ENCODE measurements around the gene ALDOB. TPM values are rescaled to one million over a fixed set of nuclear protein-coding genes. Genes with fewer than 3 reads are reported as not detected.

Gene ALDOB
- total RNA-seq, 4 donors from 2014 or later, result 1.1 to 43.3 (median 2.0) TPM

- TF ChIP-seq, protein P1, sequence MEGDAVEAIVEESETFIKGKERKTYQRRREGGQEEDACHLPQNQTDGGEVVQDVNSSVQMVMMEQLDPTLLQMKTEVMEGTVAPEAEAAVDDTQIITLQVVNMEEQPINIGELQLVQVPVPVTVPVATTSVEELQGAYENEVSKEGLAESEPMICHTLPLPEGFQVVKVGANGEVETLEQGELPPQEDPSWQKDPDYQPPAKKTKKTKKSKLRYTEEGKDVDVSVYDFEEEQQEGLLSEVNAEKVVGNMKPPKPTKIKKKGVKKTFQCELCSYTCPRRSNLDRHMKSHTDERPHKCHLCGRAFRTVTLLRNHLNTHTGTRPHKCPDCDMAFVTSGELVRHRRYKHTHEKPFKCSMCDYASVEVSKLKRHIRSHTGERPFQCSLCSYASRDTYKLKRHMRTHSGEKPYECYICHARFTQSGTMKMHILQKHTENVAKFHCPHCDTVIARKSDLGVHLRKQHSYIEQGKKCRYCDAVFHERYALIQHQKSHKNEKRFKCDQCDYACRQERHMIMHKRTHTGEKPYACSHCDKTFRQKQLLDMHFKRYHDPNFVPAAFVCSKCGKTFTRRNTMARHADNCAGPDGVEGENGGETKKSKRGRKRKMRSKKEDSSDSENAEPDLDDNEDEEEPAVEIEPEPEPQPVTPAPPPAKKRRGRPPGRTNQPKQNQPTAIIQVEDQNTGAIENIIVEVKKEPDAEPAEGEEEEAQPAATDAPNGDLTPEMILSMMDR (IDR thresholded peaks at IDR 0.05), result no peak
- TF ChIP-seq POLR2AphosphoS5 (IDR thresholded peaks at IDR 0.05) (no peak), POLR2A (IDR thresholded peaks at IDR 0.05) (no peak), EP300 (IDR thresholded peaks at IDR 0.05) (no peak)
- Histone ChIP-seq H3K27ac (no peak overlapping the region), H3K4me3 (no peak overlapping the region), H3K9me3 (peaks cover 9% of the 10 kb centered on the region), H3K4me1 (no peaks in the 10 kb centered on the region), H3K36me3 (no peaks in the 10 kb centered on the region), H3K27me3 (no peaks in the 10 kb centered on the region)
- DNase-seq (ENCODE audit: low spot score in 2 of 2), result no peak
- 86% methylated on average over 2 of the region's 2 CpGs for WGBS
These were observed 52.2 kb downstream of the ALDOB start for GRCh38 chr9:101383361-101383760.

GRCh38 chr9:101381833-101382342, 53.7 kb downstream of the ALDOB start:
- H3K27ac ChIP-seq, result no peak overlapping the region
- 93% methylated on average over 2 of the region's 2 CpGs for WGBS
- H3K4me1 ChIP-seq, result no peaks in the 10 kb centered on the region
- H3K27me3 ChIP-seq, result no peaks in the 10 kb centered on the region
- H3K4me3 ChIP-seq, result no peak overlapping the region
- TF ChIP-seq EP300 (IDR thresholded peaks at IDR 0.05) (no peak), POLR2AphosphoS5 (IDR thresholded peaks at IDR 0.05) (no peak), POLR2A (IDR thresholded peaks at IDR 0.05) (no peak)
- TF ChIP-seq, protein P1 (IDR thresholded peaks at IDR 0.05), result no peak
- DNase-seq (ENCODE audit: low spot score in 2 of 2), result no peak
- H3K36me3 ChIP-seq, result no peaks in the 10 kb centered on the region
- peaks cover 9% of the 10 kb centered on the region for H3K9me3 ChIP-seq

- Histone ChIP-seq H3K9me3 (peaks cover 9% of the 10 kb centered on the region), H3K4me3 (no peak overlapping the region), H3K36me3 (no peaks in the 10 kb centered on the region), H3K27ac (no peak overlapping the region), H3K4me1 (no peaks in the 10 kb centered on the region), H3K27me3 (no peaks in the 10 kb centered on the region)
- DNase-seq (ENCODE audit: low spot score in 2 of 2), result no peak
- WGBS, result 96% methylated on average over 3 of the region's 3 CpGs
- TF ChIP-seq, protein P1 (IDR thresholded peaks at IDR 0.05), result no peak
- TF ChIP-seq POLR2AphosphoS5 (IDR thresholded peaks at IDR 0.05) (no peak), EP300 (IDR thresholded peaks at IDR 0.05) (no peak), POLR2A (IDR thresholded peaks at IDR 0.05) (no peak)
These were observed 54.5 kb downstream of the ALDOB start for GRCh38 chr9:101381118-101381517.

DNA sequence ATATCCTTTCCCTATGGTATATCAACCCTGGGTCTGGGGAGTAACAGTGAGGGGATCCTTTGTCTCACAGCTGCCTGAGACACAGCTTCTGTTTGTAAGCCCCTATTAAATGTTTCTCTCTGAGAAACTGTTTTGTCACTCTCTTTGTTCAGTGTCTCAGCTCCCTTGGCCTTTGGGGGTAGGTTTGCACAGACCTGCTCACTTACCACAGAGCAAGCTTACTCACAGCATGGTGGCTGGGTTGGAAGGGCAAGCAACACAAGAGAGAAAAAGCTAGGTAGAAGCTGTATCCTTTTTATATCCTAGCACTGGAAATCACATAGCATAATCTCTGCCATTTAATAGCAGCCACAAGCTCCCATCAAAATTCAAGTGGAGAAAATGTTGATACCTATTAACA, 55.3 kb downstream of the ALDOB start:
- Histone ChIP-seq H3K27ac (no peak overlapping the region), H3K4me3 (no peak overlapping the region), H3K9me3 (peaks cover 8% of the 10 kb centered on the region), H3K27me3 (no peaks in the 10 kb centered on the region), H3K36me3 (no peaks in the 10 kb centered on the region), H3K4me1 (no peaks in the 10 kb centered on the region)
- DNase-seq (ENCODE audit: low spot score in 2 of 2), result no peak
- TF ChIP-seq, protein P1 (IDR thresholded peaks at IDR 0.05), result no peak
- TF ChIP-seq EP300 (IDR thresholded peaks at IDR 0.05) (no peak), POLR2AphosphoS5 (IDR thresholded peaks at IDR 0.05) (no peak), POLR2A (IDR thresholded peaks at IDR 0.05) (no peak)

DNA sequence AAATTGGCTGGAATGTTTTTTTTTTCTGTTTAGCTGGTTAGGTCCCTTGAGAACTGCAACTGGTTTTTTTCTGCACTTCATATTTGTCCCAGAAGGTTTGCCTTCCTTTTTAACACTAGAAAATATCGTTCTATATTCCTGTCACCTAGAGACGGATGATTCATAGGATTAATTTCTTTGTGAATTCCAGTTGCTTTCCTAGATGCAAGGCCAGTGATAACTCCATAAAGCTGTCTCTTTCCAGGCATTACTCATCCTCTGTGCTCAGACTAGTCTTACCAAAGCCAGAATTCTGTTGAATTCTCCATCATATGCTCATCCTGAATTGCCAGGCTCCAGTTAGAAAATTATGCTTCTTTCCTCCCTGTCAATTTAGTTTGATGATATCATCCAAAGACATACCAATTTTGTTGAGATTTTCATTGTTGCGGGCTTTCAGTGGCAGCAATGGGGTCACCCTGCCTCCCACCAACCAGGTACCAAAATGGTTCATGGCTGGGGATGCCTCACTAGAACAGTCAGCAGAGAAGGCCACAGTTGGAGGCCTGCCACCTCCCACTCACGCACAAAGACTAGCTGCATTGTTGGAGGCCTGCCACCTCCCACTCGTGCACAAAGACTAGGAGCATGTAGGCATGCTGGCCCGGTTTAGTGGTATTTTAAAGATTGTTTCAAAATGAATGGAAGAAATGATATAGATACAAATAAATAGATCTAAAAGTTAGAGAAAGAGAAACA, 59.3 kb downstream of the ALDOB start:
- H3K27ac ChIP-seq, result no peak overlapping the region
- H3K9me3 ChIP-seq, result no peaks in the 10 kb centered on the region
- no peaks in the 10 kb centered on the region for H3K4me1 ChIP-seq
- 49% methylated on average over 6 of the region's 6 CpGs for WGBS
- TF ChIP-seq EP300 (IDR thresholded peaks at IDR 0.05), result no peak
- TF ChIP-seq POLR2AphosphoS5 (IDR thresholded peaks at IDR 0.05), result no peak
- TF ChIP-seq POLR2A (IDR thresholded peaks at IDR 0.05), result no peak
- TF ChIP-seq, protein P1 (IDR thresholded peaks at IDR 0.05), result no peak
- H3K36me3 ChIP-seq, result no peaks in the 10 kb centered on the region
- DNase-seq (ENCODE audit: low spot score in 2 of 2), result no peak
- H3K27me3 ChIP-seq, result no peaks in the 10 kb centered on the region
- no peak overlapping the region for H3K4me3 ChIP-seq
